ENCODE results near the gene SMCO2. TPM values are rescaled to one million over a fixed set of nuclear protein-coding genes. Genes with fewer than 3 reads are reported as not detected.

The SMCO2 gene
- total and polyA plus RNA-seq, 2 experiments from 2014 or later = not detected

GRCh38 chr12:27462151-27462694 lies 15.7 kb downstream of the SMCO2 start:
- Histone ChIP-seq H3K4me1 (ENCODE audit: insufficient read depth) (no peaks in the 10 kb centered on the region), H3K9me3 (ENCODE audit: low read depth) (no peaks in the 10 kb centered on the region), H3K4me3 (no peak overlapping the region), H3K9me2 (replicated peaks; ENCODE audit: insufficient read depth) (no peaks in the 10 kb centered on the region), H3K27ac (no peak overlapping the region), H3K4me2 (no peak overlapping the region), H3K36me3 (replicated peaks; ENCODE audit: insufficient read depth, low read depth) (no peaks in the 10 kb centered on the region), H2AFZ (no peak overlapping the region), H3K27me3 (no peaks in the 10 kb centered on the region), H4K20me1 (ENCODE audit: insufficient read depth, poor library complexity, severe bottlenecking) (no peaks in the 10 kb centered on the region), H3K79me2 (no peaks in the 10 kb centered on the region)
- TF ChIP-seq, protein P1, sequence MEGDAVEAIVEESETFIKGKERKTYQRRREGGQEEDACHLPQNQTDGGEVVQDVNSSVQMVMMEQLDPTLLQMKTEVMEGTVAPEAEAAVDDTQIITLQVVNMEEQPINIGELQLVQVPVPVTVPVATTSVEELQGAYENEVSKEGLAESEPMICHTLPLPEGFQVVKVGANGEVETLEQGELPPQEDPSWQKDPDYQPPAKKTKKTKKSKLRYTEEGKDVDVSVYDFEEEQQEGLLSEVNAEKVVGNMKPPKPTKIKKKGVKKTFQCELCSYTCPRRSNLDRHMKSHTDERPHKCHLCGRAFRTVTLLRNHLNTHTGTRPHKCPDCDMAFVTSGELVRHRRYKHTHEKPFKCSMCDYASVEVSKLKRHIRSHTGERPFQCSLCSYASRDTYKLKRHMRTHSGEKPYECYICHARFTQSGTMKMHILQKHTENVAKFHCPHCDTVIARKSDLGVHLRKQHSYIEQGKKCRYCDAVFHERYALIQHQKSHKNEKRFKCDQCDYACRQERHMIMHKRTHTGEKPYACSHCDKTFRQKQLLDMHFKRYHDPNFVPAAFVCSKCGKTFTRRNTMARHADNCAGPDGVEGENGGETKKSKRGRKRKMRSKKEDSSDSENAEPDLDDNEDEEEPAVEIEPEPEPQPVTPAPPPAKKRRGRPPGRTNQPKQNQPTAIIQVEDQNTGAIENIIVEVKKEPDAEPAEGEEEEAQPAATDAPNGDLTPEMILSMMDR (IDR thresholded peaks at IDR 0.05; ENCODE audit: poor library complexity) = no peak
- TF ChIP-seq EZH2phosphoT487 (IDR thresholded peaks at IDR 0.05; ENCODE audit: low read depth, severe bottlenecking, unreplicated experiment) (no peak), EZH2 (IDR thresholded peaks at IDR 0.05; ENCODE audit: borderline replicate concordance) (no peak)
- 73% methylated on average over 9 of the region's 9 CpGs for WGBS (ENCODE audit: low lambda C conversion rate, missing lambda C conversion rate)
- DNase-seq (ENCODE audit: low spot score) = no peak

- H3K9me2 ChIP-seq (replicated peaks; ENCODE audit: insufficient read depth) = no peaks in the 10 kb centered on the region
- no peaks in the 10 kb centered on the region for H4K20me1 ChIP-seq (ENCODE audit: insufficient read depth, poor library complexity, severe bottlenecking)
- H3K79me2 ChIP-seq = no peaks in the 10 kb centered on the region
- no peak overlapping the region for H3K27ac ChIP-seq
- H3K4me1 ChIP-seq (ENCODE audit: insufficient read depth) = no peaks in the 10 kb centered on the region
- no peaks in the 10 kb centered on the region for H3K36me3 ChIP-seq (replicated peaks; ENCODE audit: insufficient read depth, low read depth)
- no peaks in the 10 kb centered on the region for H3K9me3 ChIP-seq (ENCODE audit: low read depth)
- DNase-seq (ENCODE audit: low spot score) = no peak
- H3K4me3 ChIP-seq = no peak overlapping the region
- H3K27me3 ChIP-seq = no peaks in the 10 kb centered on the region
- 87% methylated on average over 8 of the region's 8 CpGs for WGBS (ENCODE audit: low lambda C conversion rate, missing lambda C conversion rate)
- TF ChIP-seq, protein P1 (IDR thresholded peaks at IDR 0.05; ENCODE audit: poor library complexity) = no peak
- TF ChIP-seq EZH2phosphoT487 (IDR thresholded peaks at IDR 0.05; ENCODE audit: low read depth, severe bottlenecking, unreplicated experiment) = no peak
- no peak for TF ChIP-seq EZH2 (IDR thresholded peaks at IDR 0.05; ENCODE audit: borderline replicate concordance)
- no peak overlapping the region for H3K4me2 ChIP-seq
- H2AFZ ChIP-seq = no peak overlapping the region
These were observed 16.3 kb downstream of the SMCO2 start for GRCh38 chr12:27462851-27463250.

GRCh38 chr12:27463511-27464219 lies 17.1 kb downstream of the SMCO2 start:
- Histone ChIP-seq H3K79me2 (no peaks in the 10 kb centered on the region), H3K4me3 (no peak overlapping the region), H3K9me3 (ENCODE audit: low read depth) (no peaks in the 10 kb centered on the region), H3K9me2 (replicated peaks; ENCODE audit: insufficient read depth) (no peaks in the 10 kb centered on the region), H3K4me2 (no peak overlapping the region), H3K27me3 (no peaks in the 10 kb centered on the region), H4K20me1 (ENCODE audit: insufficient read depth, poor library complexity, severe bottlenecking) (no peaks in the 10 kb centered on the region), H2AFZ (no peak overlapping the region), H3K4me1 (ENCODE audit: insufficient read depth) (no peaks in the 10 kb centered on the region), H3K36me3 (replicated peaks; ENCODE audit: insufficient read depth, low read depth) (no peaks in the 10 kb centered on the region), H3K27ac (no peak overlapping the region)
- no peak for DNase-seq (ENCODE audit: low spot score)
- TF ChIP-seq, protein P1 (IDR thresholded peaks at IDR 0.05; ENCODE audit: poor library complexity) = no peak
- TF ChIP-seq EZH2phosphoT487 (IDR thresholded peaks at IDR 0.05; ENCODE audit: low read depth, severe bottlenecking, unreplicated experiment) (no peak), EZH2 (IDR thresholded peaks at IDR 0.05; ENCODE audit: borderline replicate concordance) (no peak)
- 82% methylated on average over 11 of the region's 11 CpGs for WGBS (ENCODE audit: low lambda C conversion rate, missing lambda C conversion rate)
